Measurements from ENCODE around the gene LPCAT4.

LPCAT4 gene

GRCh38 chr15:34336231-34336990 is 30.6 kb downstream of the LPCAT4 start:
- peaks cover 78% of the 10 kb centered on the region for H3K4me1 Mint-ChIP-seq (ENCODE audit: low read depth)
- no peaks in the 10 kb centered on the region for H3K27me3 Mint-ChIP-seq
- H3K9me3 Mint-ChIP-seq = no peaks in the 10 kb centered on the region
- H3K36me3 Mint-ChIP-seq (ENCODE audit: low read depth) = peaks cover 42% of the 10 kb centered on the region
- H3K4me3 Mint-ChIP-seq = peak overlapping the region; percentile 90
- DNase-seq = no peak
- H3K27ac Mint-ChIP-seq = peak overlapping the region; percentile 94

GRCh38 chr15:34335176-34336032 is 31.6 kb downstream of the LPCAT4 start:
- DNase-seq = no peak
- H3K36me3 Mint-ChIP-seq (ENCODE audit: low read depth) = peaks cover 36% of the 10 kb centered on the region
- H3K4me1 Mint-ChIP-seq (ENCODE audit: low read depth) = peaks cover 78% of the 10 kb centered on the region
- peak overlapping the region; percentile 94 for H3K27ac Mint-ChIP-seq
- no peaks in the 10 kb centered on the region for H3K9me3 Mint-ChIP-seq
- H3K4me3 Mint-ChIP-seq = peak overlapping the region; percentile 90
- no peaks in the 10 kb centered on the region for H3K27me3 Mint-ChIP-seq

GRCh38 chr15:34334672-34335071 is 32.3 kb downstream of the LPCAT4 start:
- peaks cover 78% of the 10 kb centered on the region for H3K4me1 Mint-ChIP-seq (ENCODE audit: low read depth)
- peak overlapping the region; percentile 94 for H3K27ac Mint-ChIP-seq
- peak overlapping the region; percentile 90 for H3K4me3 Mint-ChIP-seq
- no peaks in the 10 kb centered on the region for H3K9me3 Mint-ChIP-seq
- peaks cover 32% of the 10 kb centered on the region for H3K36me3 Mint-ChIP-seq (ENCODE audit: low read depth)
- no peak for DNase-seq
- H3K27me3 Mint-ChIP-seq = no peaks in the 10 kb centered on the region

GRCh38 chr15:34332553-34333120 is 34.4 kb downstream of the LPCAT4 start:
- DNase-seq = no peak
- Mint-ChIP-seq H3K9me3 (no peaks in the 10 kb centered on the region), H3K36me3 (ENCODE audit: low read depth) (peaks cover 19% of the 10 kb centered on the region), H3K4me3 (peak overlapping the region; percentile 65), H3K27ac (peak overlapping the region; percentile 91), H3K4me1 (ENCODE audit: low read depth) (peaks cover 84% of the 10 kb centered on the region), H3K27me3 (no peaks in the 10 kb centered on the region)

GRCh38 chr15:34331809-34332208 is 35.2 kb downstream of the LPCAT4 start:
- peaks cover 89% of the 10 kb centered on the region for H3K4me1 Mint-ChIP-seq (ENCODE audit: low read depth)
- peaks cover 14% of the 10 kb centered on the region for H3K36me3 Mint-ChIP-seq (ENCODE audit: low read depth)
- no peaks in the 10 kb centered on the region for H3K9me3 Mint-ChIP-seq
- peak overlapping the region; percentile 65 for H3K4me3 Mint-ChIP-seq
- peak overlapping the region; percentile 91 for H3K27ac Mint-ChIP-seq
- no peak for DNase-seq
- no peaks in the 10 kb centered on the region for H3K27me3 Mint-ChIP-seq

GRCh38 chr15:34330279-34330678 is 36.7 kb downstream of the LPCAT4 start:
- Mint-ChIP-seq H3K9me3 (no peaks in the 10 kb centered on the region), H3K4me3 (no peak overlapping the region), H3K27me3 (no peaks in the 10 kb centered on the region), H3K4me1 (ENCODE audit: low read depth) (peaks cover 86% of the 10 kb centered on the region), H3K27ac (peak overlapping the region; percentile 31), H3K36me3 (ENCODE audit: low read depth) (peaks cover 11% of the 10 kb centered on the region)
- no peak for DNase-seq

GRCh38 chr15:34329006-34329405 is 38.0 kb downstream of the LPCAT4 start:
- H3K9me3 Mint-ChIP-seq = no peaks in the 10 kb centered on the region
- DNase-seq = no peak
- no peaks in the 10 kb centered on the region for H3K27me3 Mint-ChIP-seq
- peaks cover 84% of the 10 kb centered on the region for H3K4me1 Mint-ChIP-seq (ENCODE audit: low read depth)
- H3K4me3 Mint-ChIP-seq = peak overlapping the region; percentile 19
- peak overlapping the region; percentile 88 for H3K27ac Mint-ChIP-seq
- peaks cover 11% of the 10 kb centered on the region for H3K36me3 Mint-ChIP-seq (ENCODE audit: low read depth)

GRCh38 chr15:34327906-34328305 is 39.1 kb downstream of the LPCAT4 start:
- Mint-ChIP-seq H3K27me3 (no peaks in the 10 kb centered on the region), H3K9me3 (peaks cover 2% of the 10 kb centered on the region), H3K36me3 (ENCODE audit: low read depth) (peaks cover 13% of the 10 kb centered on the region), H3K4me1 (ENCODE audit: low read depth) (peaks cover 85% of the 10 kb centered on the region), H3K4me3 (peak overlapping the region; percentile 64), H3K27ac (peak overlapping the region; percentile 88)
- no peak for DNase-seq

GRCh38 chr15:34325368-34325767 is 41.6 kb downstream of the LPCAT4 start:
- peak overlapping the region; percentile 86 for H3K27ac Mint-ChIP-seq
- H3K27me3 Mint-ChIP-seq = no peaks in the 10 kb centered on the region
- H3K4me3 Mint-ChIP-seq = no peak overlapping the region
- peaks cover 3% of the 10 kb centered on the region for H3K9me3 Mint-ChIP-seq
- H3K4me1 Mint-ChIP-seq (ENCODE audit: low read depth) = peaks cover 77% of the 10 kb centered on the region
- H3K36me3 Mint-ChIP-seq (ENCODE audit: low read depth) = peaks cover 5% of the 10 kb centered on the region
- DNase-seq = no peak

GRCh38 chr15:34324933-34325332 is 42.1 kb downstream of the LPCAT4 start:
- H3K4me1 Mint-ChIP-seq (ENCODE audit: low read depth) = peaks cover 77% of the 10 kb centered on the region

GRCh38 chr15:34323217-34323616 is 43.8 kb downstream of the LPCAT4 start:
- Mint-ChIP-seq H3K4me1 (ENCODE audit: low read depth) (peaks cover 74% of the 10 kb centered on the region), H3K9me3 (peaks cover 3% of the 10 kb centered on the region), H3K4me3 (no peak overlapping the region), H3K27me3 (no peaks in the 10 kb centered on the region), H3K36me3 (ENCODE audit: low read depth) (peaks cover 6% of the 10 kb centered on the region), H3K27ac (peak overlapping the region; percentile 50)
- DNase-seq = no peak

More at GRCh38 chr15:34324933-34325332, 42.1 kb downstream of the LPCAT4 start:
- Mint-ChIP-seq H3K4me3 (peak overlapping the region; percentile 15), H3K27ac (peak overlapping the region; percentile 69), H3K36me3 (ENCODE audit: low read depth) (peaks cover 2% of the 10 kb centered on the region), H3K27me3 (no peaks in the 10 kb centered on the region), H3K9me3 (peaks cover 3% of the 10 kb centered on the region)
- no peak for DNase-seq

- H3K9me3 Mint-ChIP-seq = peaks cover 3% of the 10 kb centered on the region
- no peak for DNase-seq
- H3K36me3 Mint-ChIP-seq (ENCODE audit: low read depth) = peaks cover 18% of the 10 kb centered on the region
- peak overlapping the region; percentile 95 for H3K27ac Mint-ChIP-seq
- H3K4me1 Mint-ChIP-seq (ENCODE audit: low read depth) = peaks cover 74% of the 10 kb centered on the region
- H3K27me3 Mint-ChIP-seq = no peaks in the 10 kb centered on the region
- peak overlapping the region; percentile 90 for H3K4me3 Mint-ChIP-seq
Measured at GRCh38 chr15:34318277-34319079, 48.5 kb downstream of the LPCAT4 start.

- H3K27me3 Mint-ChIP-seq = no peaks in the 10 kb centered on the region
- no peak for DNase-seq
- peak overlapping the region; percentile 68 for H3K27ac Mint-ChIP-seq
- H3K4me3 Mint-ChIP-seq = peak overlapping the region; percentile 38
- H3K36me3 Mint-ChIP-seq (ENCODE audit: low read depth) = peaks cover 28% of the 10 kb centered on the region
- H3K4me1 Mint-ChIP-seq (ENCODE audit: low read depth) = peaks cover 66% of the 10 kb centered on the region
- H3K9me3 Mint-ChIP-seq = no peaks in the 10 kb centered on the region
Measured at GRCh38 chr15:34314491-34315490, 52.2 kb downstream of the LPCAT4 start.
